ENCODE data around the gene MBTPS1. TPM values are rescaled to one million over a fixed set of nuclear protein-coding genes. Genes with fewer than 3 reads are reported as not detected.

The MBTPS1 gene
- total and polyA plus RNA-seq, 9 of the 15 experiments (the other 6 are each of a cell fraction or from before 2014, with no cell fraction given) = 2.8 to 57.6 (median 43.8) TPM

- no peak overlapping the region for H3K4me2 ChIP-seq (ENCODE audit: insufficient read depth, low read length)
- no peak overlapping the region for H3K4me3 ChIP-seq
- CTCF ChIA-PET (ENCODE audit: low intra/inter-chr PET ratio) = no interaction called here
- no peaks in the 10 kb centered on the region for H4K20me1 ChIP-seq (replicated peaks; ENCODE audit: control insufficient read depth, insufficient read depth, low read length)
- DNase-seq (ENCODE audit: extremely low read depth in 1 of 4, low spot score in 3 of 4) = no peak
- WGBS (ENCODE audit: insufficient coverage, low coverage, missing lambda C conversion rate) = 3% methylated on average over 1 of the region's 1 CpG
- H3K27ac ChIP-seq (ENCODE audit: extremely low read depth, low read depth, low read length) = no peak overlapping the region
- intact Hi-C loops (cut with micrococcal nuclease) = no loop called here
- BruUV-seq (replicated peaks) = no TSS peak
- peaks cover 0 to 4% of the 10 kb centered on the region in 2 experiments; a peak in 1 of 5 replicates for H3K4me1 ChIP-seq (replicated peaks in 1 of 2; ENCODE audit: control insufficient read depth in 2 of 2, insufficient read depth in 2 of 2, low read length in 2 of 2)
- ATAC-seq = no peak
- no peak overlapping the region for H3K9ac ChIP-seq (ENCODE audit: insufficient read depth in 1 of 2, low read depth in 2 of 2, low read length in 2 of 2)
- FAIRE-seq = no peak
- H3K79me2 ChIP-seq (ENCODE audit: control insufficient read depth, insufficient read depth, low read length) = no peaks in the 10 kb centered on the region
- no peak for TF ChIP-seq SMC3 (conservative IDR thresholded peaks at IDR 0.05; ENCODE audit: insufficient read depth, low read depth, low read length)
- peak; percentile 98 for TF ChIP-seq CBX8 (IDR thresholded peaks at IDR 0.05; ENCODE audit: borderline replicate concordance, extremely low read depth, low read depth, low read length, poor library complexity, severe bottlenecking)
- TF ChIP-seq, protein P1, sequence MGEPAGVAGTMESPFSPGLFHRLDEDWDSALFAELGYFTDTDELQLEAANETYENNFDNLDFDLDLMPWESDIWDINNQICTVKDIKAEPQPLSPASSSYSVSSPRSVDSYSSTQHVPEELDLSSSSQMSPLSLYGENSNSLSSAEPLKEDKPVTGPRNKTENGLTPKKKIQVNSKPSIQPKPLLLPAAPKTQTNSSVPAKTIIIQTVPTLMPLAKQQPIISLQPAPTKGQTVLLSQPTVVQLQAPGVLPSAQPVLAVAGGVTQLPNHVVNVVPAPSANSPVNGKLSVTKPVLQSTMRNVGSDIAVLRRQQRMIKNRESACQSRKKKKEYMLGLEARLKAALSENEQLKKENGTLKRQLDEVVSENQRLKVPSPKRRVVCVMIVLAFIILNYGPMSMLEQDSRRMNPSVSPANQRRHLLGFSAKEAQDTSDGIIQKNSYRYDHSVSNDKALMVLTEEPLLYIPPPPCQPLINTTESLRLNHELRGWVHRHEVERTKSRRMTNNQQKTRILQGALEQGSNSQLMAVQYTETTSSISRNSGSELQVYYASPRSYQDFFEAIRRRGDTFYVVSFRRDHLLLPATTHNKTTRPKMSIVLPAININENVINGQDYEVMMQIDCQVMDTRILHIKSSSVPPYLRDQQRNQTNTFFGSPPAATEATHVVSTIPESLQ (CRISPR knock-in tag; IDR thresholded peaks at IDR 0.05) = no peak
- no peak for TF ChIP-seq EP400 (IDR thresholded peaks at IDR 0.05)
- TF ChIP-seq NR3C1 (CRISPR knock-in tag; IDR thresholded peaks at IDR 0.05) = no peak
- no peak for TF ChIP-seq ZNF75A (CRISPR knock-in tag; IDR thresholded peaks at IDR 0.05)
- TF ChIP-seq CBX2 (IDR thresholded peaks at IDR 0.05; ENCODE audit: insufficient read depth, low read length, poor library complexity, severe bottlenecking) = peak; percentile 98
- TF ChIP-seq RNF2 (IDR thresholded peaks at IDR 0.05) = peak; percentile 47; the same call in 1 of the 2 replicates
- TF ChIP-seq BMI1 (IDR thresholded peaks at IDR 0.05; ENCODE audit: low read length) = peak; percentile 43; the same call in 1 of the 2 replicates
- TF ChIP-seq FOXK2 (conservative IDR thresholded peaks at IDR 0.05 in 1 of 2, IDR thresholded peaks at IDR 0.05 in 1 of 2; ENCODE audit: low read depth in 2 of 2) = no peak
- TF ChIP-seq, protein P2, sequence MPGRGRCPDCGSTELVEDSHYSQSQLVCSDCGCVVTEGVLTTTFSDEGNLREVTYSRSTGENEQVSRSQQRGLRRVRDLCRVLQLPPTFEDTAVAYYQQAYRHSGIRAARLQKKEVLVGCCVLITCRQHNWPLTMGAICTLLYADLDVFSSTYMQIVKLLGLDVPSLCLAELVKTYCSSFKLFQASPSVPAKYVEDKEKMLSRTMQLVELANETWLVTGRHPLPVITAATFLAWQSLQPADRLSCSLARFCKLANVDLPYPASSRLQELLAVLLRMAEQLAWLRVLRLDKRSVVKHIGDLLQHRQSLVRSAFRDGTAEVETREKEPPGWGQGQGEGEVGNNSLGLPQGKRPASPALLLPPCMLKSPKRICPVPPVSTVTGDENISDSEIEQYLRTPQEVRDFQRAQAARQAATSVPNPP (IDR thresholded peaks at IDR 0.05; ENCODE audit: borderline replicate concordance, insufficient read depth, insufficient read length) = no peak
- TF ChIP-seq, protein P3, sequence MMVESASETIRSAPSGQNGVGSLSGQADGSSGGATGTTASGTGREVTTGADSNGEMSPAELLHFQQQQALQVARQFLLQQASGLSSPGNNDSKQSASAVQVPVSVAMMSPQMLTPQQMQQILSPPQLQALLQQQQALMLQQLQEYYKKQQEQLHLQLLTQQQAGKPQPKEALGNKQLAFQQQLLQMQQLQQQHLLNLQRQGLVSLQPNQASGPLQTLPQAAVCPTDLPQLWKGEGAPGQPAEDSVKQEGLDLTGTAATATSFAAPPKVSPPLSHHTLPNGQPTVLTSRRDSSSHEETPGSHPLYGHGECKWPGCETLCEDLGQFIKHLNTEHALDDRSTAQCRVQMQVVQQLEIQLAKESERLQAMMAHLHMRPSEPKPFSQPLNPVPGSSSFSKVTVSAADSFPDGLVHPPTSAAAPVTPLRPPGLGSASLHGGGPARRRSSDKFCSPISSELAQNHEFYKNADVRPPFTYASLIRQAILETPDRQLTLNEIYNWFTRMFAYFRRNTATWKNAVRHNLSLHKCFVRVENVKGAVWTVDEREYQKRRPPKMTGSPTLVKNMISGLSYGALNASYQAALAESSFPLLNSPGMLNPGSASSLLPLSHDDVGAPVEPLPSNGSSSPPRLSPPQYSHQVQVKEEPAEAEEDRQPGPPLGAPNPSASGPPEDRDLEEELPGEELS (CRISPR knock-in tag; IDR thresholded peaks at IDR 0.05; ENCODE audit: borderline replicate concordance) = no peak
- TF ChIP-seq ZNF134 (CRISPR knock-in tag; conservative IDR thresholded peaks at IDR 0.05) = no peak
- no peak for TF ChIP-seq ARHGAP35 (IDR thresholded peaks at IDR 0.05; ENCODE audit: partially characterized antibody)
- in situ Hi-C loops (cut with MboI) = no loop called here
- H3K9me1 ChIP-seq (ENCODE audit: control insufficient read depth, insufficient read depth, low read length) = no peaks in the 10 kb centered on the region
- no peaks in the 10 kb centered on the region for H3K9me3 ChIP-seq (replicated peaks; ENCODE audit: control insufficient read depth, insufficient read depth, low read depth, low read length)
- H3K27me3 ChIP-seq (ENCODE audit: control insufficient read depth in 2 of 2, insufficient read depth in 2 of 2, low read length in 2 of 2) = peaks cover 47 to 71% of the 10 kb centered on the region in 2 experiments
- H2AFZ ChIP-seq (ENCODE audit: low read depth, low read length) = no peak overlapping the region
- POLR2A ChIA-PET = no interaction called here
- no peaks in the 10 kb centered on the region for H3K36me3 ChIP-seq (ENCODE audit: control insufficient read depth, insufficient read depth, low read length)
Observed at GRCh38 chr16:84159800-84160199, 43.1 kb upstream of the MBTPS1 start.
